IMR-90 (cell line): ENCODE data around the gene HOTAIR.

ENCODE experiments used
- BHLHE40 ChIP-seq: fragments of 150-350 bp; IDR thresholded peaks from 2 replicates; pipeline ENCODE4 v1.6.1; 2016; ENCODE audit warnings: mild to moderate bottlenecking, low read depth, low read length
- MAZ ChIP-seq: IDR thresholded peaks from 2 replicates; pipeline ENCODE4 v1.6.1; 2012; ENCODE audit warnings: low read depth, mild to moderate bottlenecking, low read length, improper control_type of control experiment, moderate library complexity, borderline replicate concordance
- POLR2A ChIP-seq: IDR thresholded peaks from 2 replicates; pipeline ENCODE4 v1.6.1; 2012; ENCODE audit warnings: mild to moderate bottlenecking, low read depth, low read length
- RAD21 ChIP-seq: IDR thresholded peaks from 2 replicates; pipeline ENCODE4 v1.6.1; 2012; ENCODE audit warnings: low read length, improper control_type of control experiment
- RCOR1 ChIP-seq: IDR thresholded peaks from 2 replicates; pipeline ENCODE4 v1.6.1; 2012; ENCODE audit warnings: mild to moderate bottlenecking, low read length, improper control_type of control experiment; ENCODE audit not compliant: insufficient replicate concordance
- RFX5 ChIP-seq: IDR thresholded peaks from 2 replicates; pipeline ENCODE4 v1.8.0; 2012; ENCODE audit warnings: low read depth, mild to moderate bottlenecking, low read length, moderate library complexity
- TF ChIP-seq, protein P1 (sequence below): conservative IDR thresholded peaks from 2 replicates; pipeline ENCODE4 v1.5.1; 2012; ENCODE audit warnings: mild to moderate bottlenecking, low read depth, low read length, improper control_type of control experiment

DNA sequence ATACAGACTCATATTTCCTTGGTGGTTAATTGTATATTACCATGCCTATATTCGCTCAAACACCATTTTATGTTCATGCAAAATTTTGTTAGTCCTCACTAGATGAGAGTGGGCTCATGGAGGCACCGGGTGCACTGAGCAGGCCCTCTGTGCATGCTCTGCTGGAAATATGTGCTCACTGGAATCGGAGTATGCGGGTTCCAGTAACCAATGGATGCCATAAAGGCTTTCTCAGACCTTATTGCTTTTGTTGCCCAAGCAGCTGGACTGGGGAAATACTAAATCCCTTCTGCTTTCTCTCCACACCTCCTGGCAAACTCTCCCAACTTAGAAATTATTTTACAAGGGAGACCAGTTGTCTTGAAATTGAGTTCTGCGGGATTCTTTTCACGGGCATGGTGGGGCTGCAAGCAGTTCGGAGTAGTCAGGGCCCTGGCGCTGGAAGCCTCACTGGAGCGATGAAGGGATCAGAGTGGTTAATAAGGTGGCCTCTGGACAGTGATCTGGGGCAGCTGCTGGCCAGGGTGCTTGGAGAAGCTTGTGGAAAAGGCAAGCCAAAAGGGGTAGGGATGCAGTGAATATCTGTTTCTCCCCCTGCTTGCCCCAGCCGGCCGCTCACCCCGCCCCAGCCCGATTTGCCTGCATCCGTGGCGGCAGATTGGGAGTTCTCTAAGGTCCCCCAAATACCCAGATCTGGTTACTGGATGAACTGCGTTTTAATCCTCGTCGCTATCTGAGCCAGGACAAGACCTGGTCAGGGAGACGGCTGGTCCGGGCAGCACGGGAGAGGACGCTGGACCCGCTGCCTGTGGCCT is 46.0 kb upstream of the HOTAIR start:
- TF ChIP-seq, protein P1, sequence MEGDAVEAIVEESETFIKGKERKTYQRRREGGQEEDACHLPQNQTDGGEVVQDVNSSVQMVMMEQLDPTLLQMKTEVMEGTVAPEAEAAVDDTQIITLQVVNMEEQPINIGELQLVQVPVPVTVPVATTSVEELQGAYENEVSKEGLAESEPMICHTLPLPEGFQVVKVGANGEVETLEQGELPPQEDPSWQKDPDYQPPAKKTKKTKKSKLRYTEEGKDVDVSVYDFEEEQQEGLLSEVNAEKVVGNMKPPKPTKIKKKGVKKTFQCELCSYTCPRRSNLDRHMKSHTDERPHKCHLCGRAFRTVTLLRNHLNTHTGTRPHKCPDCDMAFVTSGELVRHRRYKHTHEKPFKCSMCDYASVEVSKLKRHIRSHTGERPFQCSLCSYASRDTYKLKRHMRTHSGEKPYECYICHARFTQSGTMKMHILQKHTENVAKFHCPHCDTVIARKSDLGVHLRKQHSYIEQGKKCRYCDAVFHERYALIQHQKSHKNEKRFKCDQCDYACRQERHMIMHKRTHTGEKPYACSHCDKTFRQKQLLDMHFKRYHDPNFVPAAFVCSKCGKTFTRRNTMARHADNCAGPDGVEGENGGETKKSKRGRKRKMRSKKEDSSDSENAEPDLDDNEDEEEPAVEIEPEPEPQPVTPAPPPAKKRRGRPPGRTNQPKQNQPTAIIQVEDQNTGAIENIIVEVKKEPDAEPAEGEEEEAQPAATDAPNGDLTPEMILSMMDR = no peak
- no peak for TF ChIP-seq POLR2A
- no peak for TF ChIP-seq RFX5
- TF ChIP-seq RAD21 = no peak
- no peak for TF ChIP-seq BHLHE40
- TF ChIP-seq RCOR1 = no peak
- TF ChIP-seq MAZ = no peak
